ENCODE results near the gene METTL24. TPM values are rescaled to one million over a fixed set of nuclear protein-coding genes. Genes with fewer than 3 reads are reported as not detected.

The METTL24 gene
- total RNA-seq, 1 experiment from 2014 or later, result 0.61 TPM

DNA sequence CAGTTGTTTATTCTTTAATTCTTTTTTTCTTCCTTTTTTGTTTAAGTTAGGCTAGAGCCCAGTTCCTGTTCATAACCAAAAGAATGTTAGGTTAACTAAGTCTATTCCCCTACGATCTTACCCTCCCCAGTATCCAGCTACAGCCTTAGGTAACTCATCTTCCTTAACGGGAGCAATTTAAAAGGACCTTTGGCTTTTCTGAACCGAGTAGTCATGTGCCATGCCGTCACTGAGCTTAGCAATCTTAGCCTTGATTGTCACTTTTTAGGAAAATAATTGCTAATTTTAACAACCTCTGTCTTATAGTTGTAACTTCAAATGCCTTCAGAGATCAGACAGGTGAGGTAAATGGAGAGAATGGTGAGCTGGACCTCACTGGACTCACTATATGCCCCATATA lies 6.2 kb downstream of the METTL24 start:
- peaks cover 48 to 52% of the 10 kb centered on the region in 2 experiments for H3K4me1 Mint-ChIP-seq
- H3K18ac ChIP-seq (ENCODE audit: insufficient read length, low read depth, low read length), result no peak overlapping the region
- no peak overlapping the region for H3K27ac ChIP-seq (ENCODE audit: insufficient read length, low read depth, low read length)
- no peaks in the 10 kb centered on the region for H3K23me2 ChIP-seq (ENCODE audit: insufficient read length, low read depth, low read length, poor library complexity, severe bottlenecking)
- no peaks in the 10 kb centered on the region for H3K36me3 Mint-ChIP-seq (ENCODE audit: insufficient read depth in 1 of 3, low read depth in 3 of 3)
- H3K9me3 ChIP-seq (ENCODE audit: control insufficient read depth, low read depth, low read length), result no peaks in the 10 kb centered on the region
- no peak overlapping the region for H2BK20ac ChIP-seq (ENCODE audit: low read depth, low read length, poor library complexity, severe bottlenecking)
- no peaks in the 10 kb centered on the region for H3K79me2 ChIP-seq (ENCODE audit: insufficient read depth, low read length)
- no peak overlapping the region for H2BK120ac ChIP-seq (ENCODE audit: low read depth, low read length, poor library complexity, severe bottlenecking)
- H3K9me3 Mint-ChIP-seq, result no peaks in the 10 kb centered on the region; a peak in 1 of 5 replicates
- no peak overlapping the region for H3K27ac Mint-ChIP-seq
- no peaks in the 10 kb centered on the region for H4K20me1 ChIP-seq (ENCODE audit: control insufficient read depth, insufficient read depth, insufficient read length)
- H3K27me3 Mint-ChIP-seq (ENCODE audit: low read depth), result peaks cover 18% of the 10 kb centered on the region
- DNase-seq, result no peak
- TF ChIP-seq, protein P1, sequence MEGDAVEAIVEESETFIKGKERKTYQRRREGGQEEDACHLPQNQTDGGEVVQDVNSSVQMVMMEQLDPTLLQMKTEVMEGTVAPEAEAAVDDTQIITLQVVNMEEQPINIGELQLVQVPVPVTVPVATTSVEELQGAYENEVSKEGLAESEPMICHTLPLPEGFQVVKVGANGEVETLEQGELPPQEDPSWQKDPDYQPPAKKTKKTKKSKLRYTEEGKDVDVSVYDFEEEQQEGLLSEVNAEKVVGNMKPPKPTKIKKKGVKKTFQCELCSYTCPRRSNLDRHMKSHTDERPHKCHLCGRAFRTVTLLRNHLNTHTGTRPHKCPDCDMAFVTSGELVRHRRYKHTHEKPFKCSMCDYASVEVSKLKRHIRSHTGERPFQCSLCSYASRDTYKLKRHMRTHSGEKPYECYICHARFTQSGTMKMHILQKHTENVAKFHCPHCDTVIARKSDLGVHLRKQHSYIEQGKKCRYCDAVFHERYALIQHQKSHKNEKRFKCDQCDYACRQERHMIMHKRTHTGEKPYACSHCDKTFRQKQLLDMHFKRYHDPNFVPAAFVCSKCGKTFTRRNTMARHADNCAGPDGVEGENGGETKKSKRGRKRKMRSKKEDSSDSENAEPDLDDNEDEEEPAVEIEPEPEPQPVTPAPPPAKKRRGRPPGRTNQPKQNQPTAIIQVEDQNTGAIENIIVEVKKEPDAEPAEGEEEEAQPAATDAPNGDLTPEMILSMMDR (conservative IDR thresholded peaks at IDR 0.05), result no peak
- no peak overlapping the region for H4K5ac ChIP-seq (ENCODE audit: insufficient read length, low read depth, low read length)
- no peak overlapping the region for H3K9ac ChIP-seq (ENCODE audit: extremely low read depth, insufficient read length, low read length)
- H4K8ac ChIP-seq (replicated peaks; ENCODE audit: insufficient read length, low read depth, low read length), result no peak overlapping the region
- no peak overlapping the region for H2AK5ac ChIP-seq (ENCODE audit: insufficient read length, low read length)
- no CpG with 5 or more reads among the region's 4 CpGs for WGBS (ENCODE audit: extremely low coverage, insufficient read length, low lambda C conversion rate)
- H3K4me2 ChIP-seq (ENCODE audit: insufficient read depth, insufficient read length, low read length), result no peak overlapping the region
- no peaks in the 10 kb centered on the region for H3K79me1 ChIP-seq (ENCODE audit: insufficient read depth, low read depth, low read length, poor library complexity, severe bottlenecking)
- H2AFZ ChIP-seq (ENCODE audit: low read length), result no peak overlapping the region
- no peak overlapping the region for H3K56ac ChIP-seq (ENCODE audit: insufficient read length, low read depth, low read length)
- H2BK5ac ChIP-seq (ENCODE audit: insufficient read length, low read length), result no peak overlapping the region
- no peak overlapping the region for H3K4ac ChIP-seq (ENCODE audit: low read depth, low read length)
- no peak overlapping the region for H3K4me3 Mint-ChIP-seq
- no peak overlapping the region for H2BK12ac ChIP-seq (ENCODE audit: insufficient read length, low read depth, low read length)
- H3T11ph ChIP-seq (ENCODE audit: low read length), result no peak overlapping the region
- H3K27me3 ChIP-seq (ENCODE audit: insufficient read depth, low read length), result peaks cover 6% of the 10 kb centered on the region; the same call in 1 of the 2 replicates
- H3K14ac ChIP-seq (ENCODE audit: insufficient read depth, low read length), result no peak overlapping the region
- no peak overlapping the region for H3K23ac ChIP-seq (ENCODE audit: insufficient read length, low read depth, low read length)
- H4K91ac ChIP-seq (ENCODE audit: insufficient read length, low read depth, low read length), result no peak overlapping the region
- no peak overlapping the region for H2BK15ac ChIP-seq (ENCODE audit: low read depth, low read length)
- peaks cover 7% of the 10 kb centered on the region; the same call in 1 of the 2 replicates for H3K4me1 ChIP-seq (ENCODE audit: insufficient read depth, low read length)

Data from H9 (cell line).